ENCODE measurements around the gene MACF1.

DNA sequence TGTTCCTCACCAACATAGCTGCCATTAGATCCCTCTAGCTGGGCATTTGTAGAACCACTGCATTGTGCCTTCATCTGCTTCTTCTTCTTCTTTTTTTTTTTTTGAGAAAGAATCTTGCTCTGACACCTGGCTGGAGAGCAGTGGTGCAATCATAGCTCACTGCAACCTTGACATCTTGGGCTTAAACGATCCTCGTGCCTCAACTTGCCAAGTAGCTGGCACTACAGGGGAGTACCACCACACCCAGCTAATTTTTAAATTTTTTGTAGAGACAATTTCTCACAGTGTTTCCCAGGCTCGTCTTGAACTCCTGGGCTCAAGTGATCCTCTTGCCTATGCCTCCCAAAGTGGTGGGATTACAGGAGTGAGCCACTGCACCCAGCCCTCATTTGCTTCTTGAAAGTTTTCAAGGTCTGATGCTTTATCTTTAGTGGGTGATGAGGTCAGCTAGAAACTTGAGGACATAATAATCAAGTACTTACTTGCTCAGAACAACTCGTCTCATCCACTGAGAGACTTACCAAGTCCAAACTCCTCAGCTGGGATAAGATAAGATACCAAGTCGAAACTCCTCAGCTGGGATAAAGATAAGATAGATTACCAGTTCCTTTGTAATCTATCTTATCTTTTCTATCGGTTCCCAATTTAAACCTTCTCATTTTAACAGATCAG, 71.5 kb downstream of the MACF1 start:
- TF ChIP-seq POLR2A (IDR thresholded peaks at IDR 0.05; ENCODE audit: low read depth, low read length) (no peak), POLR2AphosphoS5 (IDR thresholded peaks at IDR 0.05; ENCODE audit: low read depth, low read length) (no peak)
